HEK293 (cell line): ENCODE data around the gene KANSL1.

Experiments used
- HOXA7 ChIP-seq: sonication (generic); formaldehyde crosslinking; IDR thresholded peaks from 2 replicates; pipeline ENCODE4 v1.8.1; 2022; ENCODE audit warnings: missing genetic modification reagents, borderline replicate concordance
- TCF7L2 ChIP-seq: IDR thresholded peaks from 2 replicates; pipeline ENCODE4 v1.6.1; 2011; ENCODE audit warnings: low read depth, mild to moderate bottlenecking, inconsistent platforms, low read length, moderate library complexity, borderline replicate concordance
- WT1 ChIP-seq: fragments of 450-650 bp; formaldehyde crosslinking; IDR thresholded peaks from 2 replicates; pipeline ENCODE4 v1.5.1; 2016; ENCODE audit warnings: missing biosample characterization, missing genetic modification characterization
- ZBTB1 ChIP-seq: fragments of 450-650 bp; formaldehyde crosslinking; IDR thresholded peaks from 2 replicates; pipeline ENCODE4 v1.5.1; 2016; ENCODE audit warnings: missing biosample characterization, missing genetic modification characterization
- ZBTB21 ChIP-seq: fragments of 450-650 bp; formaldehyde crosslinking; IDR thresholded peaks from 2 replicates; pipeline ENCODE4 v1.5.1; 2017; ENCODE audit warnings: missing biosample characterization, missing genetic modification characterization
- ZBTB8A ChIP-seq: fragments of 450-650 bp; formaldehyde crosslinking; IDR thresholded peaks from 2 replicates; pipeline ENCODE4 v1.5.1; 2016; ENCODE audit warnings: missing biosample characterization, missing genetic modification characterization
- ZNF544 ChIP-seq: fragments of 450-650 bp; formaldehyde crosslinking; IDR thresholded peaks from 2 replicates; pipeline ENCODE4 v1.5.0; 2017; ENCODE audit warnings: missing biosample characterization, missing genetic modification characterization
- ZNF623 ChIP-seq: fragments of 450-650 bp; formaldehyde crosslinking; IDR thresholded peaks from 2 replicates; pipeline ENCODE4 v1.5.1; 2016; ENCODE audit warnings: missing biosample characterization, missing genetic modification characterization
- TF ChIP-seq, protein P1 (sequence below): fragments of 450-650 bp; formaldehyde crosslinking; IDR thresholded peaks from 2 replicates; pipeline ENCODE4 v1.5.1; 2016; ENCODE audit warnings: missing biosample characterization, missing genetic modification characterization
- TF ChIP-seq, protein P2 (sequence below): fragments of 450-650 bp; formaldehyde crosslinking; IDR thresholded peaks from 2 replicates; pipeline ENCODE4 v1.5.1; 2016; ENCODE audit warnings: missing biosample characterization, missing genetic modification characterization
- TF ChIP-seq, protein P3 (sequence below): fragments of 450-650 bp; formaldehyde crosslinking; IDR thresholded peaks from 2 replicates; pipeline ENCODE4 v1.5.1; 2016; ENCODE audit warnings: missing biosample characterization, missing genetic modification characterization
- TF ChIP-seq, protein P4 (sequence below): fragments of 450-650 bp; formaldehyde crosslinking; IDR thresholded peaks from 2 replicates; pipeline ENCODE4 v1.5.1; 2016; ENCODE audit warnings: missing biosample characterization, missing genetic modification characterization, low read depth

DNA sequence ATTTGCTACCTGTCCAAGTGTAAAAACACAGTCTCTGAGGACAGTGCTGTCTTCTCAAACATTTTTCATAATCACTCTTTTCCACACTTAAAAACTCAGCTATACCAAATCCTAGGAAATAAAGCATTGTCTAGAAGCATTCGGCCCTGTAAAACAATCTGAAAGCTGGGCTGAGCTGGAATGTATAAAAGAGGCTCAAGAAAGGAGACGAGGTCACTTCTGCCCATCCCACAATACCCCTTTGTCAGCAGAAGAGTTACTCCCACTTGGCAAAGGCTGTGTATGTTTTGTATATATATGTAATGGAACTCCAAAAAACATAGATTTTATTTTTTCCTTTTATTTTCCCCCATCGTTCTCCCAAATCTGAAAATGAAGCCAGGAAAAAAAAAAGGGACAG is 150.3 kb downstream of the KANSL1 start:
- TF ChIP-seq, protein P1, sequence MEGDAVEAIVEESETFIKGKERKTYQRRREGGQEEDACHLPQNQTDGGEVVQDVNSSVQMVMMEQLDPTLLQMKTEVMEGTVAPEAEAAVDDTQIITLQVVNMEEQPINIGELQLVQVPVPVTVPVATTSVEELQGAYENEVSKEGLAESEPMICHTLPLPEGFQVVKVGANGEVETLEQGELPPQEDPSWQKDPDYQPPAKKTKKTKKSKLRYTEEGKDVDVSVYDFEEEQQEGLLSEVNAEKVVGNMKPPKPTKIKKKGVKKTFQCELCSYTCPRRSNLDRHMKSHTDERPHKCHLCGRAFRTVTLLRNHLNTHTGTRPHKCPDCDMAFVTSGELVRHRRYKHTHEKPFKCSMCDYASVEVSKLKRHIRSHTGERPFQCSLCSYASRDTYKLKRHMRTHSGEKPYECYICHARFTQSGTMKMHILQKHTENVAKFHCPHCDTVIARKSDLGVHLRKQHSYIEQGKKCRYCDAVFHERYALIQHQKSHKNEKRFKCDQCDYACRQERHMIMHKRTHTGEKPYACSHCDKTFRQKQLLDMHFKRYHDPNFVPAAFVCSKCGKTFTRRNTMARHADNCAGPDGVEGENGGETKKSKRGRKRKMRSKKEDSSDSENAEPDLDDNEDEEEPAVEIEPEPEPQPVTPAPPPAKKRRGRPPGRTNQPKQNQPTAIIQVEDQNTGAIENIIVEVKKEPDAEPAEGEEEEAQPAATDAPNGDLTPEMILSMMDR (tag by site-specific recombination): no peak
- no peak for TF ChIP-seq ZNF544 (tag by site-specific recombination)
- TF ChIP-seq, protein P2, sequence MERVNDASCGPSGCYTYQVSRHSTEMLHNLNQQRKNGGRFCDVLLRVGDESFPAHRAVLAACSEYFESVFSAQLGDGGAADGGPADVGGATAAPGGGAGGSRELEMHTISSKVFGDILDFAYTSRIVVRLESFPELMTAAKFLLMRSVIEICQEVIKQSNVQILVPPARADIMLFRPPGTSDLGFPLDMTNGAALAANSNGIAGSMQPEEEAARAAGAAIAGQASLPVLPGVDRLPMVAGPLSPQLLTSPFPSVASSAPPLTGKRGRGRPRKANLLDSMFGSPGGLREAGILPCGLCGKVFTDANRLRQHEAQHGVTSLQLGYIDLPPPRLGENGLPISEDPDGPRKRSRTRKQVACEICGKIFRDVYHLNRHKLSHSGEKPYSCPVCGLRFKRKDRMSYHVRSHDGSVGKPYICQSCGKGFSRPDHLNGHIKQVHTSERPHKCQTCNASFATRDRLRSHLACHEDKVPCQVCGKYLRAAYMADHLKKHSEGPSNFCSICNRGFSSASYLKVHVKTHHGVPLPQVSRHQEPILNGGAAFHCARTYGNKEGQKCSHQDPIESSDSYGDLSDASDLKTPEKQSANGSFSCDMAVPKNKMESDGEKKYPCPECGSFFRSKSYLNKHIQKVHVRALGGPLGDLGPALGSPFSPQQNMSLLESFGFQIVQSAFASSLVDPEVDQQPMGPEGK (tag by site-specific recombination): no peak
- TF ChIP-seq ZBTB1 (tag by site-specific recombination): no peak
- TF ChIP-seq, protein P3, sequence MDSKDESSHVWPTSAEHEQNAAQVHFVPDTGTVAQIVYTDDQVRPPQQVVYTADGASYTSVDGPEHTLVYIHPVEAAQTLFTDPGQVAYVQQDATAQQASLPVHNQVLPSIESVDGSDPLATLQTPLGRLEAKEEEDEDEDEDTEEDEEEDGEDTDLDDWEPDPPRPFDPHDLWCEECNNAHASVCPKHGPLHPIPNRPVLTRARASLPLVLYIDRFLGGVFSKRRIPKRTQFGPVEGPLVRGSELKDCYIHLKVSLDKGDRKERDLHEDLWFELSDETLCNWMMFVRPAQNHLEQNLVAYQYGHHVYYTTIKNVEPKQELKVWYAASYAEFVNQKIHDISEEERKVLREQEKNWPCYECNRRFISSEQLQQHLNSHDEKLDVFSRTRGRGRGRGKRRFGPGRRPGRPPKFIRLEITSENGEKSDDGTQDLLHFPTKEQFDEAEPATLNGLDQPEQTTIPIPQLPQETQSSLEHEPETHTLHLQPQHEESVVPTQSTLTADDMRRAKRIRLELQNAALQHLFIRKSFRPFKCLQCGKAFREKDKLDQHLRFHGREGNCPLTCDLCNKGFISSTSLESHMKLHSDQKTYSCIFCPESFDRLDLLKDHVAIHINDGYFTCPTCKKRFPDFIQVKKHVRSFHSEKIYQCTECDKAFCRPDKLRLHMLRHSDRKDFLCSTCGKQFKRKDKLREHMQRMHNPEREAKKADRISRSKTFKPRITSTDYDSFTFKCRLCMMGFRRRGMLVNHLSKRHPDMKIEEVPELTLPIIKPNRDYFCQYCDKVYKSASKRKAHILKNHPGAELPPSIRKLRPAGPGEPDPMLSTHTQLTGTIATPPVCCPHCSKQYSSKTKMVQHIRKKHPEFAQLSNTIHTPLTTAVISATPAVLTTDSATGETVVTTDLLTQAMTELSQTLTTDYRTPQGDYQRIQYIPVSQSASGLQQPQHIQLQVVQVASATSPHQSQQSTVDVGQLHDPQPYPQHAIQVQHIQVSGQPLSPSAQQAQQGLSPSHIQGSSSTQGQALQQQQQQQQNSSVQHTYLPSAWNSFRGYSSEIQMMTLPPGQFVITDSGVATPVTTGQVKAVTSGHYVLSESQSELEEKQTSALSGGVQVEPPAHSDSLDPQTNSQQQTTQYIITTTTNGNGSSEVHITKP (tag by site-specific recombination): no peak
- TF ChIP-seq ZBTB8A: no peak
- TF ChIP-seq ZNF623 (tag by site-specific recombination): no peak
- TF ChIP-seq ZBTB21: no peak
- no peak for TF ChIP-seq HOXA7 (CRISPR knock-in tag)
- TF ChIP-seq, protein P4, sequence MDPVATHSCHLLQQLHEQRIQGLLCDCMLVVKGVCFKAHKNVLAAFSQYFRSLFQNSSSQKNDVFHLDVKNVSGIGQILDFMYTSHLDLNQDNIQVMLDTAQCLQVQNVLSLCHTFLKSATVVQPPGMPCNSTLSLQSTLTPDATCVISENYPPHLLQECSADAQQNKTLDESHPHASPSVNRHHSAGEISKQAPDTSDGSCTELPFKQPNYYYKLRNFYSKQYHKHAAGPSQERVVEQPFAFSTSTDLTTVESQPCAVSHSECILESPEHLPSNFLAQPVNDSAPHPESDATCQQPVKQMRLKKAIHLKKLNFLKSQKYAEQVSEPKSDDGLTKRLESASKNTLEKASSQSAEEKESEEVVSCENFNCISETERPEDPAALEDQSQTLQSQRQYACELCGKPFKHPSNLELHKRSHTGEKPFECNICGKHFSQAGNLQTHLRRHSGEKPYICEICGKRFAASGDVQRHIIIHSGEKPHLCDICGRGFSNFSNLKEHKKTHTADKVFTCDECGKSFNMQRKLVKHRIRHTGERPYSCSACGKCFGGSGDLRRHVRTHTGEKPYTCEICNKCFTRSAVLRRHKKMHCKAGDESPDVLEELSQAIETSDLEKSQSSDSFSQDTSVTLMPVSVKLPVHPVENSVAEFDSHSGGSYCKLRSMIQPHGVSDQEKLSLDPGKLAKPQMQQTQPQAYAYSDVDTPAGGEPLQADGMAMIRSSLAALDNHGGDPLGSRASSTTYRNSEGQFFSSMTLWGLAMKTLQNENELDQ: no peak
- TF ChIP-seq WT1: no peak
- no peak for TF ChIP-seq TCF7L2
